Endothelial cell of umbilical vein (primary cell): Measurements from ENCODE around the gene USHBP1. TPM values are rescaled to one million over a fixed set of nuclear protein-coding genes. Genes with fewer than 3 reads are reported as not detected.
A peak's percentile ranks its signal among the peaks of the same experiment; 100 is the strongest.

Experiments used
- BruUV-seq: library from RNA; stranded (reverse); fragments of 400-500 nt; replicated peaks from 2 replicates; lab custom pipeline; 2021; lab: Mats Ljungman, UMichigan
- CTCF ChIA-PET: fragments of 300-600, 350-600 bp; sonication (Branson Sonifier 250); formaldehyde crosslinking; loops from one replicate; lab custom pipeline; 2021; ENCODE audit warnings: antibody characterized with exemption, inconsistent platforms; lab: Charles Lee
- POLR2A ChIA-PET: fragments of 300-600, 350-600 bp; sonication (Branson Sonifier 250); formaldehyde crosslinking; loops from one replicate; lab custom pipeline; 2021; ENCODE audit warnings: antibody characterized with exemption, inconsistent platforms; lab: Charles Lee
- DNase-seq: peaks from one replicate; pipeline ENCODE4 v3.0.0-alpha.2; 2011; ENCODE audit warnings: low read depth, low spot score
- FAIRE-seq: peaks from 2 replicates; lab custom pipeline; 2011; peaks lifted over from hg19 to GRCh38; lab: Jason Lieb, UNC
- H2AFZ ChIP-seq: 2 replicates; pipeline ENCODE4 v1.6.0; 2012; ENCODE audit warnings: low read depth, low read length, control low read depth, inconsistent platforms
- H3K27ac ChIP-seq: 2 replicates; pipeline ENCODE4 v1.5.1; 2011; ENCODE audit warnings: low read depth, mild to moderate bottlenecking, control low read depth, low read length, moderate library complexity; ENCODE audit not compliant: insufficient read depth
- H3K27me3 ChIP-seq, 2 experiments: 2 replicates each; pipeline versions ENCODE4 v1.6.0 to v1.6.1; 2011; ENCODE audit warnings: low read length in 2 of 2, mixed read lengths in 1 of 2; ENCODE audit not compliant: control insufficient read depth in 2 of 2, insufficient read depth in 2 of 2
- H3K36me3 ChIP-seq, 2 experiments: 2 replicates in 1 of 2; 3 replicates in 1 of 2; pipeline ENCODE4 v1.5.1; 2011; ENCODE audit warnings: low read length in 2 of 2, mild to moderate bottlenecking in 1 of 2, moderate library complexity in 1 of 2; ENCODE audit not compliant: control insufficient read depth in 2 of 2, insufficient read depth in 2 of 2; ENCODE audit errors: extremely low read depth in 1 of 2
- H3K4me1 ChIP-seq: 3 replicates; pipeline ENCODE4 v1.5.1; 2011; ENCODE audit warnings: mild to moderate bottlenecking, low read length; ENCODE audit not compliant: control insufficient read depth, insufficient read depth; ENCODE audit errors: extremely low read depth
- H3K4me2 ChIP-seq: 2 replicates; pipeline ENCODE4 v1.6.1; 2011; ENCODE audit warnings: low read length, control low read depth, mixed read lengths; ENCODE audit not compliant: insufficient read depth
- H3K4me3 ChIP-seq, 3 experiments: fragments of 200-600 bp in 1 of 3; sonication (generic), shearing (Covaris generic) in 1 of 3; replicated peaks in 1 of 3; 2 replicates each; pipeline ENCODE4 v1.5.1; 2011 to 2016; ENCODE audit warnings: control low read depth in 3 of 3, low read length in 3 of 3, mild to moderate bottlenecking in 2 of 3, inconsistent platforms in 1 of 3, low read depth in 1 of 3, moderate library complexity in 1 of 3; ENCODE audit not compliant: insufficient read depth in 1 of 3
- H3K79me2 ChIP-seq: 2 replicates; pipeline ENCODE4 v1.6.0; 2012; ENCODE audit warnings: low read length, inconsistent platforms; ENCODE audit not compliant: control insufficient read depth, insufficient read depth
- H3K9ac ChIP-seq: replicated peaks from 2 replicates; pipeline ENCODE3; 2011; ENCODE audit warnings: low read length, control low read depth; ENCODE audit not compliant: insufficient read depth; ENCODE audit errors: extremely low read depth
- H3K9me1 ChIP-seq: replicated peaks from 3 replicates; pipeline ENCODE4 v1.6.0; 2011; ENCODE audit warnings: mild to moderate bottlenecking, low read length; ENCODE audit not compliant: control insufficient read depth, insufficient read depth; ENCODE audit errors: extremely low read depth
- H3K9me3 ChIP-seq: replicated peaks from 2 replicates; pipeline ENCODE4 v1.5.1; 2012; ENCODE audit warnings: low read length, inconsistent platforms; ENCODE audit not compliant: control insufficient read depth, insufficient read depth
- H4K20me1 ChIP-seq: replicated peaks from 2 replicates; pipeline ENCODE3; 2011; ENCODE audit warnings: mild to moderate bottlenecking, low read length; ENCODE audit not compliant: control insufficient read depth, insufficient read depth; ENCODE audit errors: extremely low read depth
- EZH2 ChIP-seq: IDR thresholded peaks from 2 replicates; pipeline ENCODE4 v1.6.1; 2012; ENCODE audit warnings: borderline replicate concordance, low read depth, mild to moderate bottlenecking, moderate library complexity, low read length, inconsistent platforms; ENCODE audit not compliant: severe bottlenecking
- FOS ChIP-seq: IDR thresholded peaks from 2 replicates; pipeline ENCODE4 v1.6.1; 2011; ENCODE audit warnings: mild to moderate bottlenecking, low read length, moderate library complexity, borderline replicate concordance; ENCODE audit not compliant: insufficient read depth
- JUN ChIP-seq: IDR thresholded peaks from 2 replicates; pipeline ENCODE4 v1.6.1; 2011; ENCODE audit warnings: borderline replicate concordance, low read depth; ENCODE audit not compliant: insufficient read length, insufficient read depth
- MYC ChIP-seq: IDR thresholded peaks from one replicate; pipeline ENCODE4 v1.6.1; 2011; ENCODE audit warnings: mild to moderate bottlenecking, low read depth, low read length
- POLR2A ChIP-seq: IDR thresholded peaks from 2 replicates; pipeline ENCODE4 v1.6.1; 2012; ENCODE audit warnings: low read depth, mild to moderate bottlenecking, control low read depth, low read length
- dilution Hi-C: fragments of 300-500 bp; cut with MboI; formaldehyde crosslinking; loops from one replicate; pipeline ENCODE4 v1.15.0; 2019; ENCODE audit warnings: low sequenced_read_pairs; ENCODE audit not compliant: extremely low pct_ligation_motif_present
- intact Hi-C: fragments of 100-400 bp; cut with micrococcal nuclease; formaldehyde crosslinking; loops from one replicate; pipeline ENCODE4 v1.10.0; 2022
- polyA plus RNA-seq, 4 experiments: library from polyadenylated mRNA; depleted of rRNA in 3 of 4; stranded (reverse) in 3 of 4; unstranded in 1 of 4; fragments of >200 nt; gene quantifications; 2 replicates each; pipeline versions ENCODE4 v1.2.1 to v1.2.3, GENCODE V29; 2011 to 2012; ENCODE audit warnings: missing spikeins in 1 of 4
- total RNA-seq: library from RNA; stranded (reverse); gene quantifications from 2 replicates; pipeline ENCODE4 v1.2.3, GENCODE V29; 2021

The USHBP1 gene
- total and polyA plus RNA-seq, 2 donors (not counting 3 experiments of a cell fraction or from before 2014, with no cell fraction given), result 14.8 to 20.4 TPM

- no peak for DNase-seq
- Histone ChIP-seq H3K79me2 (peaks cover 27% of the 10 kb centered on the region), H3K9me1 (no peaks in the 10 kb centered on the region), H4K20me1 (no peaks in the 10 kb centered on the region), H3K4me2 (peak overlapping the region; percentile 81), H3K4me1 (peaks cover 21% of the 10 kb centered on the region), H3K27me3 (no peaks in the 10 kb centered on the region), H3K9me3 (no peaks in the 10 kb centered on the region), H3K36me3 (no peaks in the 10 kb centered on the region), H3K9ac (peak overlapping the region; percentile 51), H3K27ac (no peak overlapping the region), H3K4me3 (peak overlapping the region; percentile 65 to 84 (median 74)), H2AFZ (peak overlapping the region; percentile 25)
- no peak for TF ChIP-seq EZH2
- TF ChIP-seq MYC, result no peak
- TF ChIP-seq FOS, result no peak
- TF ChIP-seq JUN, result no peak
- TF ChIP-seq POLR2A, result no peak
- CTCF ChIA-PET, result interaction anchor here (1.8 kb wide), 1 partner anchor 9 kb away, joined by 13 read pairs; no protein-coding TSS in a partner anchor
- FAIRE-seq, result peak; percentile 90
- dilution Hi-C loops (no loop called here), intact Hi-C loops (no loop called here)
- BruUV-seq, result no TSS peak
- POLR2A ChIA-PET, result no interaction called here
These were observed 20.5 kb downstream of the USHBP1 start for GRCh38 chr19:17243830-17244617.

- no peaks in the 10 kb centered on the region for H3K9me3 ChIP-seq
- FAIRE-seq (no peak), DNase-seq (no peak)
- no peak for TF ChIP-seq FOS
- no peak overlapping the region for H2AFZ ChIP-seq
- dilution Hi-C loops (no loop called here), intact Hi-C loops (no loop called here)
- H4K20me1 ChIP-seq, result no peaks in the 10 kb centered on the region
- BruUV-seq, result no TSS peak
- peaks cover 27% of the 10 kb centered on the region for H3K79me2 ChIP-seq
- H3K27ac ChIP-seq, result no peak overlapping the region
- H3K9me1 ChIP-seq, result no peaks in the 10 kb centered on the region
- peaks cover 20% of the 10 kb centered on the region for H3K4me1 ChIP-seq
- peak overlapping the region; percentile 81 for H3K4me2 ChIP-seq
- H3K27me3 ChIP-seq, result no peaks in the 10 kb centered on the region
- H3K36me3 ChIP-seq, result no peaks in the 10 kb centered on the region
- peak overlapping the region; percentile 65 to 84 (median 74) for H3K4me3 ChIP-seq
- POLR2A ChIA-PET, result no interaction called here
- H3K9ac ChIP-seq, result peak overlapping the region; percentile 51
- CTCF ChIA-PET, result interaction anchor here (0.9 to 1.8 kb wide), 4 partner anchors 8 to 38 kb away, joined by 3 to 13 read pairs (median 4); partner anchors contain the start of gene OCEL1
These were observed 21.2 kb downstream of the USHBP1 start for GRCh38 chr19:17243211-17243829.
